ENCODE measurements around the gene EVC2.
"Not testable (repeated sequence)": the region's sequence is repeated elsewhere in the genome, so short reads cannot be mapped to it uniquely, and the experiment has no call there.

The EVC2 gene

GRCh38 chr4:5616331-5616950 is 91.9 kb downstream of the EVC2 start:
- no peak for DNase-seq

GRCh38 chr4:5615496-5616075 is 92.8 kb downstream of the EVC2 start:
- no peak for DNase-seq

- no peak for DNase-seq
Measured at GRCh38 chr4:5611750-5612149, 96.6 kb downstream of the EVC2 start.

GRCh38 chr4:5609306-5610007 is 98.9 kb downstream of the EVC2 start:
- DNase-seq = peak; percentile 51 to 55

GRCh38 chr4:5593828-5594227 is 114.5 kb downstream of the EVC2 start:
- not testable (repeated sequence) for DNase-seq

GRCh38 chr4:5592272-5592671 is 116.1 kb downstream of the EVC2 start:
- no peak for DNase-seq

GRCh38 chr4:5589495-5589894 is 118.9 kb downstream of the EVC2 start:
- no peak for DNase-seq

- DNase-seq = no peak
Measured at GRCh38 chr4:5588046-5588445, 120.3 kb downstream of the EVC2 start.

- DNase-seq = no peak
Measured at GRCh38 chr4:5575941-5576340, 132.4 kb downstream of the EVC2 start.

- no peak for DNase-seq
Measured at GRCh38 chr4:5574386-5574785, 134.0 kb downstream of the EVC2 start.

- no peak for DNase-seq
Measured at GRCh38 chr4:5573965-5574364, 134.4 kb downstream of the EVC2 start.

GRCh38 chr4:5572751-5573150 is 135.6 kb downstream of the EVC2 start:
- DNase-seq = no peak

GRCh38 chr4:5572114-5572513 is 136.2 kb downstream of the EVC2 start:
- DNase-seq = no peak

GRCh38 chr4:5571646-5572045 is 136.7 kb downstream of the EVC2 start:
- no peak for DNase-seq

- DNase-seq = no peak
Measured at GRCh38 chr4:5569451-5569850, 138.9 kb downstream of the EVC2 start.

GRCh38 chr4:5568931-5569330 is 139.4 kb downstream of the EVC2 start:
- no peak for DNase-seq

- no peak for DNase-seq
Measured at GRCh38 chr4:5568336-5568735, 140.0 kb downstream of the EVC2 start.

GRCh38 chr4:5566991-5567390 is 141.4 kb downstream of the EVC2 start:
- DNase-seq = no peak

- no peak for DNase-seq
Measured at GRCh38 chr4:5566526-5566925, 141.8 kb downstream of the EVC2 start.

GRCh38 chr4:5563856-5564255 is 144.5 kb downstream of the EVC2 start:
- no peak for DNase-seq

GRCh38 chr4:5562476-5562875 is 145.9 kb downstream of the EVC2 start:
- DNase-seq = no peak

- no peak for DNase-seq
Measured at GRCh38 chr4:5561286-5561685, 147.1 kb downstream of the EVC2 start.

GRCh38 chr4:5558502-5558901 is 149.9 kb downstream of the EVC2 start:
- no peak for DNase-seq

GRCh38 chr4:5554376-5554775 is 154.0 kb downstream of the EVC2 start:
- DNase-seq = no peak

GRCh38 chr4:5553801-5554200 is 154.6 kb downstream of the EVC2 start:
- DNase-seq = no peak
